IMR-90 (cell line): ENCODE measurements around the gene CDC6. TPM values are rescaled to one million over a fixed set of nuclear protein-coding genes. Genes with fewer than 3 reads are reported as not detected.

Experiments
- ATAC-seq: fragments of 200-7000 bp; cut with Tn5 transposase; 2 replicates; pipeline ENCODE4 v1.9.1; 2020; ENCODE audit warnings: low read depth, mild to moderate bottlenecking, moderate library complexity
- BruUV-seq: library from RNA; stranded (reverse); fragments of 400-500 nt; replicated peaks from 2 replicates; lab custom pipeline; 2021; lab: Mats Ljungman, UMichigan
- CTCF ChIA-PET: fragments of 300-600 bp; formaldehyde crosslinking; extraction: SDS; loops from one replicate; lab custom pipeline; 2021; ENCODE audit warnings: antibody characterized with exemption; lab: Yijun Ruan, JAX
- POLR2A ChIA-PET: fragments of 300-600 bp; sonication (Branson Sonifier 250); formaldehyde crosslinking; loops from one replicate; lab custom pipeline; 2022; ENCODE audit warnings: antibody characterized with exemption; ENCODE audit not compliant: unreplicated experiment; lab: Charles Lee
- DNase-seq: peaks from one replicate; pipeline ENCODE4 v3.0.0; 2013
- H2AFZ ChIP-seq: replicated peaks from 2 replicates; pipeline ENCODE3; 2013; ENCODE audit warnings: low read length, mild to moderate bottlenecking; ENCODE audit not compliant: poor library complexity
- H2AK5ac ChIP-seq: 2 replicates; pipeline ENCODE4 v1.6.1; 2013; ENCODE audit warnings: low read depth, low read length, inconsistent platforms
- H2AK9ac ChIP-seq: replicated peaks from 2 replicates; pipeline ENCODE3; 2013; ENCODE audit warnings: mild to moderate bottlenecking, low read depth, low read length, moderate library complexity; ENCODE audit not compliant: poor library complexity
- H2BK120ac ChIP-seq: 2 replicates; pipeline ENCODE4 v1.6.1; 2013; ENCODE audit warnings: low read depth, low read length, inconsistent platforms
- H2BK15ac ChIP-seq: 3 replicates; pipeline ENCODE4 v1.6.1; 2013; ENCODE audit warnings: low read depth, low read length, inconsistent platforms
- H2BK20ac ChIP-seq: 2 replicates; pipeline ENCODE4 v1.6.1; 2013; ENCODE audit warnings: low read depth, mild to moderate bottlenecking, inconsistent platforms, low read length, moderate library complexity
- H2BK5ac ChIP-seq: 2 replicates; pipeline ENCODE4 v1.6.1; 2013; ENCODE audit warnings: mild to moderate bottlenecking, low read depth, low read length, inconsistent platforms; ENCODE audit not compliant: poor library complexity, severe bottlenecking
- H3K14ac ChIP-seq: replicated peaks from 2 replicates; pipeline ENCODE4 v1.6.1; 2013; ENCODE audit warnings: low read depth, low read length, inconsistent platforms
- H3K18ac ChIP-seq: 2 replicates; pipeline ENCODE4 v1.6.1; 2013; ENCODE audit warnings: low read depth, low read length, control low read depth
- H3K23ac ChIP-seq: 2 replicates; pipeline ENCODE4 v1.6.1; 2013; ENCODE audit warnings: low read depth, low read length, inconsistent platforms
- H3K27ac ChIP-seq: 2 replicates; pipeline ENCODE4 v1.5.1; 2013; ENCODE audit warnings: mild to moderate bottlenecking, control low read depth, low read length; ENCODE audit not compliant: insufficient read depth
- H3K27me3 ChIP-seq: 2 replicates; pipeline ENCODE4 v1.6.1; 2013; ENCODE audit warnings: low read length; ENCODE audit not compliant: control insufficient read depth, insufficient read depth
- H3K36me3 ChIP-seq: 2 replicates; pipeline ENCODE4 v1.6.1; 2013; ENCODE audit warnings: low read length, mixed read lengths; ENCODE audit not compliant: control insufficient read depth, insufficient read depth
- H3K4ac ChIP-seq: 2 replicates; pipeline ENCODE4 v1.6.1; 2013; ENCODE audit warnings: low read depth, low read length, inconsistent platforms
- H3K4me1 ChIP-seq: 2 replicates; pipeline ENCODE4 v1.6.1; 2013; ENCODE audit warnings: low read length, mixed read lengths; ENCODE audit not compliant: control insufficient read depth, insufficient read depth
- H3K4me2 ChIP-seq: 2 replicates; pipeline ENCODE4 v1.6.1; 2013; ENCODE audit warnings: low read depth, mild to moderate bottlenecking, control low read depth, low read length, moderate library complexity
- H3K4me3 ChIP-seq: 2 replicates; pipeline ENCODE4 v1.5.1; 2013; ENCODE audit warnings: low read depth, mild to moderate bottlenecking, control low read depth, low read length, moderate library complexity; ENCODE audit not compliant: insufficient read depth
- H3K56ac ChIP-seq: 2 replicates; pipeline ENCODE4 v1.6.1; 2013; ENCODE audit warnings: low read length, inconsistent platforms; ENCODE audit not compliant: insufficient read depth; ENCODE audit errors: extremely low read depth
- H3K79me1 ChIP-seq, 2 experiments: 2 replicates each; pipeline ENCODE4 v1.6.1; 2013; ENCODE audit warnings: low read length in 2 of 2, inconsistent platforms in 1 of 2, low read depth in 1 of 2
- H3K9ac ChIP-seq: 2 replicates; pipeline ENCODE4 v1.6.1; 2013; ENCODE audit warnings: low read depth, low read length, control low read depth
- H3K9me1 ChIP-seq: 2 replicates; pipeline ENCODE4 v1.6.1; 2013; ENCODE audit warnings: low read length, inconsistent platforms; ENCODE audit not compliant: insufficient read depth
- H3K9me3 ChIP-seq: 2 replicates; pipeline ENCODE4 v1.6.1; 2013; ENCODE audit warnings: low read length; ENCODE audit not compliant: control insufficient read depth, insufficient read depth
- H4K20me1 ChIP-seq: 2 replicates; pipeline ENCODE4 v1.6.1; 2013; ENCODE audit warnings: low read length, inconsistent platforms; ENCODE audit not compliant: insufficient read depth
- H4K5ac ChIP-seq: 2 replicates; pipeline ENCODE4 v1.6.1; 2013; ENCODE audit warnings: mild to moderate bottlenecking, low read depth, low read length, control low read depth
- H4K8ac ChIP-seq, 2 experiments: 2 replicates each; pipeline ENCODE4 v1.6.1; 2013; ENCODE audit warnings: low read depth in 2 of 2, low read length in 2 of 2, control low read depth in 1 of 2, inconsistent platforms in 1 of 2
- H4K91ac ChIP-seq: 2 replicates; pipeline ENCODE4 v1.6.1; 2013; ENCODE audit warnings: low read depth, low read length, inconsistent platforms; ENCODE audit not compliant: insufficient read depth
- BHLHE40 ChIP-seq: fragments of 150-350 bp; IDR thresholded peaks from 2 replicates; pipeline ENCODE4 v1.6.1; 2016; ENCODE audit warnings: mild to moderate bottlenecking, low read depth, low read length
- CEBPB ChIP-seq: IDR thresholded peaks from 2 replicates; pipeline ENCODE4 v1.6.1; 2012; ENCODE audit warnings: low read depth, low read length, improper control_type of control experiment
- CHD1 ChIP-seq: IDR thresholded peaks from 2 replicates; pipeline ENCODE4 v1.6.1; 2012; ENCODE audit warnings: low read depth, low read length, improper control_type of control experiment
- ELK1 ChIP-seq: fragments of 150-350 bp; IDR thresholded peaks from 2 replicates; pipeline ENCODE4 v1.6.1; 2016; ENCODE audit warnings: low read depth, mild to moderate bottlenecking, low read length, moderate library complexity, borderline replicate concordance
- FOS ChIP-seq: fragments of 150-350 bp; IDR thresholded peaks from 2 replicates; pipeline ENCODE4 v1.6.1; 2016; ENCODE audit warnings: low read depth, low read length
- MAFK ChIP-seq: IDR thresholded peaks from 2 replicates; pipeline ENCODE4 v1.6.1; 2012; ENCODE audit warnings: low read depth, low read length, improper control_type of control experiment
- MAZ ChIP-seq: IDR thresholded peaks from 2 replicates; pipeline ENCODE4 v1.6.1; 2012; ENCODE audit warnings: low read depth, mild to moderate bottlenecking, low read length, improper control_type of control experiment, moderate library complexity, borderline replicate concordance
- MXI1 ChIP-seq: IDR thresholded peaks from 2 replicates; pipeline ENCODE4 v1.6.1; 2012; ENCODE audit warnings: low read depth, mild to moderate bottlenecking, low read length, moderate library complexity, borderline replicate concordance
- NFE2L2 ChIP-seq: fragments of 150-350 bp; IDR thresholded peaks from 2 replicates; pipeline ENCODE4 v1.6.1; 2016; ENCODE audit warnings: low read depth, mild to moderate bottlenecking, low read length
- POLR2A ChIP-seq: IDR thresholded peaks from 2 replicates; pipeline ENCODE4 v1.6.1; 2012; ENCODE audit warnings: mild to moderate bottlenecking, low read depth, low read length
- RCOR1 ChIP-seq: IDR thresholded peaks from 2 replicates; pipeline ENCODE4 v1.6.1; 2012; ENCODE audit warnings: mild to moderate bottlenecking, low read length, improper control_type of control experiment; ENCODE audit not compliant: insufficient replicate concordance
- SMC3 ChIP-seq: fragments of 150-350 bp; IDR thresholded peaks from 2 replicates; pipeline ENCODE4 v1.6.1; 2016; ENCODE audit warnings: low read depth, mild to moderate bottlenecking, antibody characterized with exemption, low read length, moderate library complexity
- WGBS, 2 experiments: methylation state at CpG; one replicate each; pipeline versions ENCODE4 v1.1.5 to v1.1.7; 2013; ENCODE audit warnings: missing lambda C conversion rate in 2 of 2; ENCODE audit not compliant: insufficient read length in 1 of 2; ENCODE audit errors: extremely low coverage in 2 of 2; 5-methylcytosine and 5-hydroxymethylcytosine counted together
- dilution Hi-C: fragments of 300-500 bp; cut with HindIII; formaldehyde crosslinking; loops from one replicate; pipeline ENCODE4 v1.14.3; 2018; ENCODE audit warnings: low sequenced_read_pairs; ENCODE audit not compliant: unreplicated experiment
- in situ Hi-C: fragments of 300-500 bp; cut with MboI; formaldehyde crosslinking; loops from 3 replicates; pipeline ENCODE4 v1.14.3; 2019; ENCODE audit warnings: low sequenced_read_pairs, inconsistent platforms, mixed read lengths
- intact Hi-C: fragments of 100-400 bp; cut with micrococcal nuclease; formaldehyde crosslinking; loops from 2 replicates; pipeline ENCODE4 v1.10.0; 2022
- polyA plus RNA-seq, 3 experiments: library from polyadenylated mRNA; depleted of rRNA; stranded (reverse); fragments of >200 nt; gene quantifications; 2 replicates each; pipeline ENCODE4 v1.2.3, GENCODE V29; 2012; ENCODE audit warnings: low replicate concordance in 1 of 3
- total RNA-seq: library from RNA; depleted of rRNA; stranded (reverse); fragments of >200 nt; gene quantifications from 2 replicates; pipeline ENCODE4 v1.2.3, GENCODE V29; 2012
- TF ChIP-seq, protein P1 (sequence below): conservative IDR thresholded peaks from 2 replicates; pipeline ENCODE4 v1.5.1; 2012; ENCODE audit warnings: mild to moderate bottlenecking, low read depth, low read length, improper control_type of control experiment
- TF ChIP-seq, protein P2 (sequence below): fragments of 150-350 bp; IDR thresholded peaks from 2 replicates; pipeline ENCODE4 v1.6.1; 2017; ENCODE audit warnings: mild to moderate bottlenecking, antibody characterized with exemption, low read length, low read depth

Gene CDC6
- total and polyA plus RNA-seq, 2 of the 4 experiments (the other 2 are of a cell fraction) = 15.3 to 25.6 TPM

DNA sequence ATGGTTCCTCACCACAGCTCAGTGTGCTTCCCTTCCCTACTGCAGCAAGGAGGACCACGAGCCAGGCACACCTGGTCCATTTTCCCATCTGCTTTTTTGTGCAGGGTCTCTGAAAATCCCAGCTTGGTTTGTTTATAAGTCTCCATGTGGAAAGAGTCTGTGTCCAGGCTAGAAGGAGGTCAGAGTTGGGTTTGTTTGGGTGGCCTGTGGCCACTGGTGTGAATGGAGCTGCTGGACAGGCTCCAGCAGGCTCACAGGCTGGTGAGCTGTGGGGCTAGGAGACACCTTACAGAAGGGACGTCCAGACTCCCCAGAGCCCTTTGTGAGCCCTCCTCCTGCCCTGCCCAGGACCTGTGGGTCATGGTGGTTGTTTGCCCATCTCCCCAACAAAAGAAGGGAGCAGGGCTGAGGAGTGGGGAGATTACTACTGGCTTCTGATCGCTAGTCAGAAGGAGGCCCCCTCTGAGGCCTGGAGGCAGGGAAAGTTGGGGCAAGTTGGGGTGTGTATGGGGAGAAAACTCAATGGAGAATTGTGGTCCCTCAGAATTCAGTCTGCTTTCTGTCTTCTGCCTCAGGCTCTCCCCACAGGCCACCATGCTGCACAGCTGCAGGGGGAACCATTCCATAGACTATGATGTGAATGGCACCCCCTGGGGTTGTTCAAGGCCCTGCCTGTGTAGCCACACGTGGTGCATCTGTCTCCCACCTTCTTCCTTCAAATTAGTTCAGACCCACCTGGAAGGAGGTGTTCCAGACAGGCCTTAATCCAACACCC is 25.4 kb downstream of the CDC6 start:
- no TSS peak for BruUV-seq
- Histone ChIP-seq H3K9me1 (peaks cover 42% of the 10 kb centered on the region), H3K4me2 (no peak overlapping the region), H4K5ac (peak overlapping the region; percentile 53; the same call in 1 of the 2 replicates), H2AFZ (peak overlapping the region; percentile 65), H4K8ac (peak overlapping the region; percentile 70; a peak in 2 of 4 replicates), H2BK120ac (peak overlapping the region; percentile 69), H2AK9ac (peak overlapping the region; percentile 94), H3K9me3 (no peaks in the 10 kb centered on the region), H3K14ac (peak overlapping the region; percentile 86), H3K9ac (no peak overlapping the region), H3K79me1 (peaks cover 0 to 38% of the 10 kb centered on the region in 2 experiments; a peak in 2 of 4 replicates), H2AK5ac (peak overlapping the region; percentile 91), H4K20me1 (0 out of 2 replicates have a peak, but pooled peaks cover 3% of the 10 kb centered on the region), H3K4me1 (peaks cover 65% of the 10 kb centered on the region), H3K4ac (peak overlapping the region; percentile 89), H4K91ac (peak overlapping the region; percentile 61), H3K4me3 (no peak overlapping the region), H3K18ac (peak overlapping the region; percentile 68; the same call in 1 of the 2 replicates), H2BK5ac (peak overlapping the region; percentile 68), H3K23ac (peak overlapping the region; percentile 53), H2BK20ac (peak overlapping the region; percentile 80), H3K27me3 (no peaks in the 10 kb centered on the region), H3K36me3 (no peaks in the 10 kb centered on the region), H2BK15ac (peak overlapping the region; percentile 63; the same call in 2 of the 3 replicates), H3K56ac (no peak overlapping the region), H3K27ac (no peak overlapping the region; the same call in 1 of the 2 replicates)
- in situ Hi-C loops = no loop called here
- ChIA-PET CTCF (no interaction called here), POLR2A (no interaction called here)
- intact Hi-C loops = no loop called here
- DNase-seq (no peak), ATAC-seq (no peak)
- dilution Hi-C loops = no loop called here
- no CpG with 5 or more reads among the region's 4 CpGs for WGBS, 2 experiments
- TF ChIP-seq CHD1 (no peak), MAZ (no peak), ELK1 (no peak), MAFK (no peak), BHLHE40 (no peak), FOS (no peak), NFE2L2 (no peak), MXI1 (no peak), CEBPB (no peak), SMC3 (no peak), POLR2A (no peak), RCOR1 (no peak)
- TF ChIP-seq, protein P1, sequence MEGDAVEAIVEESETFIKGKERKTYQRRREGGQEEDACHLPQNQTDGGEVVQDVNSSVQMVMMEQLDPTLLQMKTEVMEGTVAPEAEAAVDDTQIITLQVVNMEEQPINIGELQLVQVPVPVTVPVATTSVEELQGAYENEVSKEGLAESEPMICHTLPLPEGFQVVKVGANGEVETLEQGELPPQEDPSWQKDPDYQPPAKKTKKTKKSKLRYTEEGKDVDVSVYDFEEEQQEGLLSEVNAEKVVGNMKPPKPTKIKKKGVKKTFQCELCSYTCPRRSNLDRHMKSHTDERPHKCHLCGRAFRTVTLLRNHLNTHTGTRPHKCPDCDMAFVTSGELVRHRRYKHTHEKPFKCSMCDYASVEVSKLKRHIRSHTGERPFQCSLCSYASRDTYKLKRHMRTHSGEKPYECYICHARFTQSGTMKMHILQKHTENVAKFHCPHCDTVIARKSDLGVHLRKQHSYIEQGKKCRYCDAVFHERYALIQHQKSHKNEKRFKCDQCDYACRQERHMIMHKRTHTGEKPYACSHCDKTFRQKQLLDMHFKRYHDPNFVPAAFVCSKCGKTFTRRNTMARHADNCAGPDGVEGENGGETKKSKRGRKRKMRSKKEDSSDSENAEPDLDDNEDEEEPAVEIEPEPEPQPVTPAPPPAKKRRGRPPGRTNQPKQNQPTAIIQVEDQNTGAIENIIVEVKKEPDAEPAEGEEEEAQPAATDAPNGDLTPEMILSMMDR = no peak
- TF ChIP-seq, protein P2, sequence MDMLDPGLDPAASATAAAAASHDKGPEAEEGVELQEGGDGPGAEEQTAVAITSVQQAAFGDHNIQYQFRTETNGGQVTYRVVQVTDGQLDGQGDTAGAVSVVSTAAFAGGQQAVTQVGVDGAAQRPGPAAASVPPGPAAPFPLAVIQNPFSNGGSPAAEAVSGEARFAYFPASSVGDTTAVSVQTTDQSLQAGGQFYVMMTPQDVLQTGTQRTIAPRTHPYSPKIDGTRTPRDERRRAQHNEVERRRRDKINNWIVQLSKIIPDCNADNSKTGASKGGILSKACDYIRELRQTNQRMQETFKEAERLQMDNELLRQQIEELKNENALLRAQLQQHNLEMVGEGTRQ = no peak
